GM19468 (cell line): ENCODE results near the gene TAF3.

Experiments used
- ATAC-seq: cut with Tn5 transposase; IDR thresholded peaks from one replicate; pipeline ENCODE4 v1.9.1; 2021; ENCODE audit warnings: mild to moderate bottlenecking, moderate library complexity, moderate number of reproducible peaks; ENCODE audit not compliant: unreplicated experiment; ENCODE audit errors: extremely low read depth

The TAF3 gene

GRCh38 chr10:8066124-8066523, 247.8 kb downstream of the TAF3 start:
- no peak for ATAC-seq
